Kidney epithelial cell (primary cell): ENCODE measurements around the gene TBL1X. TPM values are rescaled to one million over a fixed set of nuclear protein-coding genes. Genes with fewer than 3 reads are reported as not detected.

Experiments used
- DNase-seq: peaks from one replicate; pipeline ENCODE4 v3.0.0-alpha.2; 2010; ENCODE audit warnings: low read depth
- H3K27me3 ChIP-seq: 2 replicates; pipeline ENCODE4 v1.6.0; 2011; ENCODE audit warnings: low read length; ENCODE audit not compliant: control insufficient read depth, insufficient read depth
- H3K36me3 ChIP-seq: 2 replicates; pipeline ENCODE4 v1.5.1; 2011; ENCODE audit warnings: low read length; ENCODE audit not compliant: control insufficient read depth, insufficient read depth
- H3K4me3 ChIP-seq: 2 replicates; pipeline ENCODE4 v1.5.1; 2011; ENCODE audit warnings: low read depth, mild to moderate bottlenecking, control low read depth, low read length
- CTCF ChIP-seq: IDR thresholded peaks from 2 replicates; pipeline ENCODE4 v1.5.1; 2011; ENCODE audit warnings: mild to moderate bottlenecking, moderate library complexity, low read length, control low read depth, inconsistent platforms; ENCODE audit not compliant: insufficient read depth, poor library complexity, severe bottlenecking
- total RNA-seq: library from RNA; depleted of rRNA; stranded (reverse); fragments of >200 nt; gene quantifications from 2 replicates; pipeline ENCODE4 v1.2.3, GENCODE V29; 2015

The TBL1X gene
- total RNA-seq, 1 donor from 2014 or later, result 25.9 TPM

DNA sequence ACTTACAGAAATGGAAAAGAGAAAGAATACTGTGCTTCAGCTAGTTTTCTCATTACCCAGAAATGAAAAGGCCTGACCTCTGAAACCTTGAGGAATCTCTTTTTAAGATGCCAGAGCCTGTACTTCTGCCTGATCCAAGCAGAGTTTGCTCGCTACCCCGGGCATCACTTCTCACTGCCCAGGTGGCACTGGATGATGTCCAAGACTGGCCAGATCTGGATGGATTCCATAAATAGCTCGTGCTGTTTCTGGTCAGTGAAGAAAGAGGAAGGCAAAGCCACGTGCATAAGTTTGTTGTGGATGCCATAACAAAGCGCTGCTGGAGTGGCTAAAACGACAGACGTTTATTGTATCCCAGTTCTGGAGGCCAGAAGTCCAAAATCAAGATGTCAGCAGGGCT, 133.5 kb downstream of the TBL1X start:
- DNase-seq, result no peak
- TF ChIP-seq CTCF, result no peak
- Histone ChIP-seq H3K36me3 (no peaks in the 10 kb centered on the region), H3K27me3 (no peaks in the 10 kb centered on the region), H3K4me3 (no peak overlapping the region)

DNA sequence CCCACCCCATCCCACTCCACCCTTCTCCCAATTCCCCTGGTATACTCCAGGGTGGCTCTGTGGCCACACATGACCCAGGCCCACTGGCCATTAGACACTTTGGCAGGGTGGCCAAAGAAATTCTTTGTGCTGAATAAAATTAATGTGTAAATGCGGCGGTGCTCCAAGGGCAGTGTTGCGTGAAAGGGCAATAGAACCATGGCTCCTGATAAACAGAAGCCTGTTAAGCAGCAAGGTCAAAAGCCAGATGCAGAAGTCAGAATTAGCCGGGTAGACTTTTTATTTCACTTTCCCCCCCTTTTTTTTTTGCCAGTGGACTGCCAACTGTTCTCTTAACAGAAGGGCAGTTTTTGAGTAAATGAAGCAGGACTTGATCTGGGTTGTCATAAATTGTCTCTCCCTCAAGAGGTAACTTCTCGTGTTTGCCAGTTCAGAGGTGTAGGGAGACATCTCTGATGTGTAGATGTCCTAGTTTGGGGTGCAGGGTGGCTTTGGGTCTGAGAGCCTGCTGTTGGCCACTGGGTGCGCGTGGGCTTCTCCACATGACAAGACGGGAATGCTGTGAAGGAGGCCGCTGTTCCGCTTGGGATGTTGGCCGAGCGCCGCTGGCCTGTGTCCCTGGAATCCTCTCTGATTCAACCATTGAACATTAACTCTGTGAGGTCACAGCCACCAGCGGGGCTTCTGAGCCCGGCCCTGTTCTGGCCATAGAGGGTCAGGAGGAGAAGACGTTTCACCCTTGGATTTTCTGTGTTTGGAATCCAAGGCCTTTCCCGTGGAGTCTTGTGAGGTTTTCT, 139.5 kb downstream of the TBL1X start:
- H3K27me3 ChIP-seq, result no peaks in the 10 kb centered on the region
- TF ChIP-seq CTCF, result no peak
- peak; percentile 47 for DNase-seq

DNA sequence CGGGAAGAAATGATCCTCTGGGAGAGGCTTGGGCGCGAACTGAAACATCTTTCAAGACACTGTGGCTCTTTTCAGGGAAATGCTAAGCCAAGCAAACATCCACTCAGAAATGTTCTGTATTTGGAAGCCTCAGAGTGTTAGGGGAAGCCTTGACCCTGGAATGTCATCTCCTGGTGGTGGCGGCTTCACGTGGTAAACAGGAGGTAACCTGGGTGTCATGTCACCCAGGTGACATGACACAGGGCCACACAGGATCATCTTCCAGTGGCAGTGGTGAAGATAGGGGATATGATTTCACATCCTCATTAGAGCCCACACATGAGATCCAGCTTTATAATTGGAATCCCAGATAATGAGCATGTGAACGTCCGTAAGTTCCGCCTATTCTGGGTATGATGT, 140.0 kb downstream of the TBL1X start:
- no peak for TF ChIP-seq CTCF
- Histone ChIP-seq H3K4me3 (no peak overlapping the region), H3K27me3 (no peaks in the 10 kb centered on the region)

More for the DNA sequence above, 139.5 kb downstream of the TBL1X start:
- H3K36me3 ChIP-seq, result no peaks in the 10 kb centered on the region
- no peak overlapping the region for H3K4me3 ChIP-seq

DNA sequence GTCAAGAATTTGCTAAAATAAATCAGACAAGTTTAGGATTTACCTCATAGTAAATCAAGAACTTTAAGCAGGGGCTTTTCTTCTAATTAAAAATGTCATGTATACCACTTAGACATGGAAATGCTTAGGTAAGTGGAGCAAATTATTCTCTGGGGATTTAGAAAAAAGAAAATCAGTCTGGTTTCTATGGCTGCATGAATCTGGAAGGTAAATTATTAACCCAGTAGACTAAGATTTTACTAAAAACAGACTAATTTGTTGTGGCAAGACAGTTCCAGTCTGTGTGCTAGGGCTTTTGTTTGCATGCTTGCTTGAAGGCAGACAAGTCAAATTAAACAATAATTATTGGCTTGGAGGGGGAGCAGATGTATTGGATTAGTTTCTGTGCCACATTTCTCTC, 140.6 kb downstream of the TBL1X start:
- Histone ChIP-seq H3K36me3 (no peaks in the 10 kb centered on the region), H3K27me3 (no peaks in the 10 kb centered on the region), H3K4me3 (no peak overlapping the region)
- TF ChIP-seq CTCF, result no peak
- no peak for DNase-seq

More for the DNA sequence above, 140.0 kb downstream of the TBL1X start:
- no peaks in the 10 kb centered on the region for H3K36me3 ChIP-seq
- no peak for DNase-seq

- no peaks in the 10 kb centered on the region for H3K27me3 ChIP-seq
- DNase-seq, result no peak
- H3K4me3 ChIP-seq, result no peak overlapping the region
- no peak for TF ChIP-seq CTCF
- no peaks in the 10 kb centered on the region for H3K36me3 ChIP-seq
Observed at GRCh38 chrX:9606971-9607370, 142.1 kb downstream of the TBL1X start.

- DNase-seq, result no peak
- Histone ChIP-seq H3K4me3 (no peak overlapping the region), H3K36me3 (no peaks in the 10 kb centered on the region), H3K27me3 (no peaks in the 10 kb centered on the region)
- no peak for TF ChIP-seq CTCF
Observed at GRCh38 chrX:9609499-9609898, 144.6 kb downstream of the TBL1X start.
